PFSK-1 (cell line): ENCODE results near the gene LYL1.

ENCODE experiments used
- POLR2AphosphoS5 ChIP-seq: IDR thresholded peaks from 2 replicates; pipeline ENCODE4 v1.6.1; 2012; ENCODE audit warnings: low read depth, mild to moderate bottlenecking, control low read depth, low read length, moderate library complexity
- SIN3A ChIP-seq: IDR thresholded peaks from 2 replicates; pipeline ENCODE4 v1.6.1; 2012; ENCODE audit warnings: mild to moderate bottlenecking, low read length, moderate library complexity, borderline replicate concordance; ENCODE audit not compliant: insufficient read depth
- TAF1 ChIP-seq: IDR thresholded peaks from 2 replicates; pipeline ENCODE4 v1.6.1; 2012; ENCODE audit warnings: low read length, control low read depth, borderline replicate concordance; ENCODE audit not compliant: insufficient read depth
- TF ChIP-seq, protein P1 (sequence below), 2 experiments: IDR thresholded peaks; 2 replicates each; pipeline versions ENCODE4 v1.6.1 to v1.8.0; 2011 to 2012; ENCODE audit warnings: low read depth in 2 of 2, low read length in 2 of 2, control low read depth in 1 of 2, inconsistent platforms in 1 of 2, mild to moderate bottlenecking in 1 of 2, moderate library complexity in 1 of 2; ENCODE audit not compliant: insufficient read depth in 1 of 2

DNA sequence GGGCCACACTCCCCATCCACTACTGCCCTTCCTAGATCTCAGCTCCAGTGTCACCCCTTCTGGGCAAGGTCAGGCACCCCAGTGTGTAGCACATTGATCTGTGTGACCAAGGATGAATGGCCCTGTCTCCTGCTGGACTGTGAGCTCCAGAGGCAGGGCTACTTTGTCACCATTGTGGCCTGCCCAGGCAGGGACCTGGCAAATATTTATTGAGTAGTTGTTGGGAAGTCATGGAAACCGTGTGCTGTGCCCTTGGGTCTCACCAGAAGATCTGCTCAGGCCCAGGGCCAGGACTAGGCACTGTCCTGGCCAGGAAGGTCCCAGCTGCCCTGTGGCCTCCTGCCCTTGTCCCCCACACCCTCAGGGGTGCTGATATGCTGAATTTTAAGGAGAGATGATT is 25.9 kb upstream of the LYL1 start:
- TF ChIP-seq POLR2AphosphoS5, result no peak
- TF ChIP-seq, protein P1, sequence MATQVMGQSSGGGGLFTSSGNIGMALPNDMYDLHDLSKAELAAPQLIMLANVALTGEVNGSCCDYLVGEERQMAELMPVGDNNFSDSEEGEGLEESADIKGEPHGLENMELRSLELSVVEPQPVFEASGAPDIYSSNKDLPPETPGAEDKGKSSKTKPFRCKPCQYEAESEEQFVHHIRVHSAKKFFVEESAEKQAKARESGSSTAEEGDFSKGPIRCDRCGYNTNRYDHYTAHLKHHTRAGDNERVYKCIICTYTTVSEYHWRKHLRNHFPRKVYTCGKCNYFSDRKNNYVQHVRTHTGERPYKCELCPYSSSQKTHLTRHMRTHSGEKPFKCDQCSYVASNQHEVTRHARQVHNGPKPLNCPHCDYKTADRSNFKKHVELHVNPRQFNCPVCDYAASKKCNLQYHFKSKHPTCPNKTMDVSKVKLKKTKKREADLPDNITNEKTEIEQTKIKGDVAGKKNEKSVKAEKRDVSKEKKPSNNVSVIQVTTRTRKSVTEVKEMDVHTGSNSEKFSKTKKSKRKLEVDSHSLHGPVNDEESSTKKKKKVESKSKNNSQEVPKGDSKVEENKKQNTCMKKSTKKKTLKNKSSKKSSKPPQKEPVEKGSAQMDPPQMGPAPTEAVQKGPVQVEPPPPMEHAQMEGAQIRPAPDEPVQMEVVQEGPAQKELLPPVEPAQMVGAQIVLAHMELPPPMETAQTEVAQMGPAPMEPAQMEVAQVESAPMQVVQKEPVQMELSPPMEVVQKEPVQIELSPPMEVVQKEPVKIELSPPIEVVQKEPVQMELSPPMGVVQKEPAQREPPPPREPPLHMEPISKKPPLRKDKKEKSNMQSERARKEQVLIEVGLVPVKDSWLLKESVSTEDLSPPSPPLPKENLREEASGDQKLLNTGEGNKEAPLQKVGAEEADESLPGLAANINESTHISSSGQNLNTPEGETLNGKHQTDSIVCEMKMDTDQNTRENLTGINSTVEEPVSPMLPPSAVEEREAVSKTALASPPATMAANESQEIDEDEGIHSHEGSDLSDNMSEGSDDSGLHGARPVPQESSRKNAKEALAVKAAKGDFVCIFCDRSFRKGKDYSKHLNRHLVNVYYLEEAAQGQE (IDR thresholded peaks at IDR 0.05; ENCODE audit: insufficient read depth in 1 of 2, low read depth in 2 of 2, low read length in 2 of 2), result no peak
- no peak for TF ChIP-seq SIN3A
- TF ChIP-seq TAF1, result no peak
